ENCODE measurements around the gene UNC93B1. TPM values are rescaled to one million over a fixed set of nuclear protein-coding genes. Genes with fewer than 3 reads are reported as not detected.
A peak's percentile ranks its signal among the peaks of the same experiment; 100 is the strongest.

UNC93B1 gene
- total and polyA plus RNA-seq, 7 experiments from 2014 or later = 4.3 to 76.3 (median 12.7) TPM

- Histone ChIP-seq H3K27ac (ENCODE audit: low read depth, low read length) (no peak overlapping the region), H3K4me3 (ENCODE audit: low read length) (no peak overlapping the region), H3K4me1 (ENCODE audit: control insufficient read depth in 2 of 2, insufficient read depth in 2 of 2, low read length in 2 of 2) (no peaks in the 10 kb centered on the region), H3K9me3 (ENCODE audit: control insufficient read depth in 2 of 3, low read length in 3 of 3) (peaks cover 0 to 8% (median 0%) of the 10 kb centered on the region in 3 experiments), H3K27me3 (ENCODE audit: control insufficient read depth in 2 of 2, insufficient read depth in 2 of 2, low read length in 2 of 2) (no peaks in the 10 kb centered on the region), H3K36me3 (ENCODE audit: control insufficient read depth in 2 of 3, insufficient read depth in 3 of 3, low read length in 3 of 3) (no peaks in the 10 kb centered on the region)
- no peak overlapping the region for H3K27ac Mint-ChIP-seq
- CTCF ChIA-PET = no interaction called here
- DNase-seq (no peak), ATAC-seq (peak; percentile 30)
- H3K4me1 Mint-ChIP-seq = peaks cover 4 to 14% (median 5%) of the 10 kb centered on the region in 7 donors
- intact Hi-C loops (cut with micrococcal nuclease) = no loop called here
- POLR2A ChIA-PET = no interaction called here
- no peak overlapping the region for H3K4me3 Mint-ChIP-seq
- H3K27me3 Mint-ChIP-seq = no peaks in the 10 kb centered on the region
- peaks cover 0 to 18% (median 4%) of the 10 kb centered on the region in 11 donors for H3K9me3 Mint-ChIP-seq
- H3K36me3 Mint-ChIP-seq = peaks cover 0 to 15% (median 4%) of the 10 kb centered on the region in 5 donors
These were observed 21.1 kb upstream of the UNC93B1 start for GRCh38 chr11:68025047-68025446.

- ChIA-PET POLR2A (no interaction called here), CTCF (no interaction called here)
- H3K9me3 ChIP-seq (ENCODE audit: control insufficient read depth in 2 of 3, low read length in 3 of 3) = peaks cover 0 to 8% (median 0%) of the 10 kb centered on the region in 3 experiments
- Mint-ChIP-seq H3K27me3 (no peaks in the 10 kb centered on the region), H3K27ac (no peak overlapping the region), H3K4me1 (peaks cover 2 to 9% (median 2%) of the 10 kb centered on the region in 7 donors), H3K36me3 (peaks cover 0 to 15% (median 4%) of the 10 kb centered on the region in 5 donors), H3K9me3 (peaks cover 0 to 18% (median 4%) of the 10 kb centered on the region in 11 donors), H3K4me3 (no peak overlapping the region)
- DNase-seq (no peak), ATAC-seq (no peak)
- H3K27ac ChIP-seq (ENCODE audit: low read depth, low read length) = no peak overlapping the region
- H3K27me3 ChIP-seq (ENCODE audit: control insufficient read depth in 2 of 2, insufficient read depth in 2 of 2, low read length in 2 of 2) = no peaks in the 10 kb centered on the region
- no peaks in the 10 kb centered on the region for H3K36me3 ChIP-seq (ENCODE audit: control insufficient read depth in 2 of 3, insufficient read depth in 3 of 3, low read length in 3 of 3)
- intact Hi-C loops (cut with micrococcal nuclease) = no loop called here
- no peak overlapping the region for H3K4me3 ChIP-seq (ENCODE audit: low read length)
- H3K4me1 ChIP-seq (ENCODE audit: control insufficient read depth in 2 of 2, insufficient read depth in 2 of 2, low read length in 2 of 2) = no peaks in the 10 kb centered on the region
These were observed 20.6 kb upstream of the UNC93B1 start for GRCh38 chr11:68024508-68024907.

GRCh38 chr11:68022531-68022930, 18.6 kb upstream of the UNC93B1 start:
- no peak overlapping the region for H3K27ac Mint-ChIP-seq
- H3K27me3 ChIP-seq (ENCODE audit: control insufficient read depth in 2 of 2, insufficient read depth in 2 of 2, low read length in 2 of 2) = no peaks in the 10 kb centered on the region
- intact Hi-C loops (cut with micrococcal nuclease) = no loop called here
- H3K4me3 Mint-ChIP-seq = no peak overlapping the region
- peaks cover 0 to 7% (median 0%) of the 10 kb centered on the region in 7 donors for H3K4me1 Mint-ChIP-seq
- H3K4me1 ChIP-seq (ENCODE audit: control insufficient read depth in 2 of 2, insufficient read depth in 2 of 2, low read length in 2 of 2) = no peaks in the 10 kb centered on the region
- H3K36me3 ChIP-seq (ENCODE audit: control insufficient read depth in 2 of 3, insufficient read depth in 3 of 3, low read length in 3 of 3) = no peaks in the 10 kb centered on the region
- peaks cover 0 to 18% (median 4%) of the 10 kb centered on the region in 11 donors for H3K9me3 Mint-ChIP-seq
- H3K36me3 Mint-ChIP-seq = peaks cover 0 to 15% (median 4%) of the 10 kb centered on the region in 5 donors
- ChIA-PET POLR2A (no interaction called here), CTCF (no interaction called here)
- H3K4me3 ChIP-seq (ENCODE audit: low read length) = no peak overlapping the region
- H3K9me3 ChIP-seq (ENCODE audit: control insufficient read depth in 2 of 3, low read length in 3 of 3) = peaks cover 0 to 8% (median 0%) of the 10 kb centered on the region in 3 experiments
- no peaks in the 10 kb centered on the region for H3K27me3 Mint-ChIP-seq
- DNase-seq (no peak), ATAC-seq (no peak)
- no peak overlapping the region for H3K27ac ChIP-seq (ENCODE audit: low read depth, low read length)

GRCh38 chr11:68021167-68021787, 17.4 kb upstream of the UNC93B1 start:
- DNase-seq (no peak), ATAC-seq (no peak)
- Mint-ChIP-seq H3K9me3 (peaks cover 0 to 18% (median 4%) of the 10 kb centered on the region in 11 donors), H3K36me3 (peaks cover 0 to 15% (median 4%) of the 10 kb centered on the region in 5 donors), H3K4me1 (peaks cover 0 to 4% (median 0%) of the 10 kb centered on the region in 7 donors), H3K27me3 (no peaks in the 10 kb centered on the region), H3K27ac (no peak overlapping the region), H3K4me3 (no peak overlapping the region)
- peaks cover 0 to 8% (median 0%) of the 10 kb centered on the region in 3 experiments for H3K9me3 ChIP-seq (ENCODE audit: control insufficient read depth in 2 of 3, low read length in 3 of 3)
- CTCF ChIA-PET = no interaction called here
- H3K36me3 ChIP-seq (ENCODE audit: control insufficient read depth in 2 of 3, insufficient read depth in 3 of 3, low read length in 3 of 3) = no peaks in the 10 kb centered on the region
- H3K27me3 ChIP-seq (ENCODE audit: control insufficient read depth in 2 of 2, insufficient read depth in 2 of 2, low read length in 2 of 2) = no peaks in the 10 kb centered on the region
- intact Hi-C loops (cut with micrococcal nuclease) = no loop called here
- no peak overlapping the region for H3K27ac ChIP-seq (ENCODE audit: low read depth, low read length)
- POLR2A ChIA-PET = no interaction called here
- no peaks in the 10 kb centered on the region for H3K4me1 ChIP-seq (ENCODE audit: control insufficient read depth in 2 of 2, insufficient read depth in 2 of 2, low read length in 2 of 2)
- no peak overlapping the region for H3K4me3 ChIP-seq (ENCODE audit: low read length)

GRCh38 chr11:68020575-68020974, 16.7 kb upstream of the UNC93B1 start:
- Histone ChIP-seq H3K9me3 (ENCODE audit: control insufficient read depth in 2 of 3, low read length in 3 of 3) (peaks cover 0 to 8% (median 0%) of the 10 kb centered on the region in 3 experiments), H3K27ac (ENCODE audit: low read depth, low read length) (no peak overlapping the region), H3K4me1 (ENCODE audit: control insufficient read depth in 2 of 2, insufficient read depth in 2 of 2, low read length in 2 of 2) (no peaks in the 10 kb centered on the region), H3K4me3 (ENCODE audit: low read length) (no peak overlapping the region), H3K36me3 (ENCODE audit: control insufficient read depth in 2 of 3, insufficient read depth in 3 of 3, low read length in 3 of 3) (no peaks in the 10 kb centered on the region), H3K27me3 (ENCODE audit: control insufficient read depth in 2 of 2, insufficient read depth in 2 of 2, low read length in 2 of 2) (no peaks in the 10 kb centered on the region)
- intact Hi-C loops (cut with micrococcal nuclease) = no loop called here
- DNase-seq (no peak), ATAC-seq (no peak)
- POLR2A ChIA-PET = no interaction called here
- Mint-ChIP-seq H3K36me3 (peaks cover 0 to 15% (median 4%) of the 10 kb centered on the region in 5 donors), H3K9me3 (peaks cover 0 to 18% (median 4%) of the 10 kb centered on the region in 11 donors), H3K27me3 (no peaks in the 10 kb centered on the region), H3K27ac (no peak overlapping the region), H3K4me3 (no peak overlapping the region), H3K4me1 (peaks cover 0 to 4% (median 0%) of the 10 kb centered on the region in 7 donors)
- CTCF ChIA-PET = no interaction called here

- no peaks in the 10 kb centered on the region for H3K4me1 ChIP-seq (ENCODE audit: control insufficient read depth in 2 of 2, insufficient read depth in 2 of 2, low read length in 2 of 2)
- Mint-ChIP-seq H3K27ac (no peak overlapping the region), H3K4me1 (peaks cover 0 to 4% (median 0%) of the 10 kb centered on the region in 7 donors), H3K4me3 (no peak overlapping the region), H3K36me3 (peaks cover 0 to 6% (median 0%) of the 10 kb centered on the region in 5 donors), H3K9me3 (peaks cover 0 to 7% (median 0%) of the 10 kb centered on the region in 11 donors), H3K27me3 (no peaks in the 10 kb centered on the region)
- ChIA-PET CTCF (no interaction called here), POLR2A (no interaction called here)
- no peaks in the 10 kb centered on the region for H3K36me3 ChIP-seq (ENCODE audit: control insufficient read depth in 2 of 3, insufficient read depth in 3 of 3, low read length in 3 of 3)
- H3K27me3 ChIP-seq (ENCODE audit: control insufficient read depth in 2 of 2, insufficient read depth in 2 of 2, low read length in 2 of 2) = no peaks in the 10 kb centered on the region
- intact Hi-C loops (cut with micrococcal nuclease) = no loop called here
- H3K27ac ChIP-seq (ENCODE audit: low read depth, low read length) = no peak overlapping the region
- peaks cover 0 to 1% (median 0%) of the 10 kb centered on the region in 3 experiments for H3K9me3 ChIP-seq (ENCODE audit: control insufficient read depth in 2 of 3, low read length in 3 of 3)
- no peak overlapping the region for H3K4me3 ChIP-seq (ENCODE audit: low read length)
- ATAC-seq (no peak), DNase-seq (no peak)
These were observed 15.6 kb upstream of the UNC93B1 start for GRCh38 chr11:68019486-68019885.

GRCh38 chr11:68018730-68019190, 14.9 kb upstream of the UNC93B1 start:
- Histone ChIP-seq H3K4me3 (ENCODE audit: low read length) (no peak overlapping the region), H3K36me3 (ENCODE audit: control insufficient read depth in 2 of 3, insufficient read depth in 3 of 3, low read length in 3 of 3) (no peaks in the 10 kb centered on the region), H3K4me1 (ENCODE audit: control insufficient read depth in 2 of 2, insufficient read depth in 2 of 2, low read length in 2 of 2) (no peaks in the 10 kb centered on the region), H3K27me3 (ENCODE audit: control insufficient read depth in 2 of 2, insufficient read depth in 2 of 2, low read length in 2 of 2) (no peaks in the 10 kb centered on the region), H3K27ac (ENCODE audit: low read depth, low read length) (no peak overlapping the region), H3K9me3 (ENCODE audit: control insufficient read depth in 2 of 3, low read length in 3 of 3) (no peaks in the 10 kb centered on the region)
- CTCF ChIA-PET = no interaction called here
- DNase-seq (no peak), ATAC-seq (no peak)
- peaks cover 0 to 4% (median 0%) of the 10 kb centered on the region in 5 donors for H3K27me3 Mint-ChIP-seq
- no peak overlapping the region for H3K27ac Mint-ChIP-seq
- POLR2A ChIA-PET = no interaction called here
- H3K36me3 Mint-ChIP-seq = no peaks in the 10 kb centered on the region
- peaks cover 0 to 7% (median 0%) of the 10 kb centered on the region in 7 donors for H3K4me1 Mint-ChIP-seq
- H3K9me3 Mint-ChIP-seq = no peaks in the 10 kb centered on the region
- H3K4me3 Mint-ChIP-seq = no peak overlapping the region
- intact Hi-C loops (cut with micrococcal nuclease) = no loop called here
